Kidney (tissue), 14 donors: Measurements from ENCODE around the gene RNF121. TPM values are rescaled to one million over a fixed set of nuclear protein-coding genes. Genes with fewer than 3 reads are reported as not detected.

Experiments used
- DNase-seq, 5 donors: peaks; one replicate each; pipeline ENCODE4 v3.0.0-alpha.2; 2013 to 2020
- FAIRE-seq: peaks from 2 replicates; lab custom pipeline; 2012; peaks lifted over from hg19 to GRCh38; lab: Jason Lieb, UNC
- H3K27ac ChIP-seq, 2 donors: one replicate each; pipeline ENCODE4 v1.7.0; 2013; ENCODE audit warnings: low read depth in 2 of 2, low read length in 2 of 2, inconsistent platforms in 1 of 2
- H3K27me3 ChIP-seq: one replicate; pipeline ENCODE4 v1.7.1; 2013; ENCODE audit warnings: low read length, inconsistent platforms; ENCODE audit not compliant: control insufficient read depth, insufficient read depth
- H3K36me3 ChIP-seq, 3 donors: one replicate each; pipeline versions ENCODE4 v1.7.0 to v1.7.1; 2013; ENCODE audit warnings: low read length in 3 of 3, control low read depth in 1 of 3, inconsistent platforms in 1 of 3; ENCODE audit not compliant: insufficient read depth in 3 of 3, control insufficient read depth in 2 of 3
- H3K4me1 ChIP-seq, 3 donors: one replicate each; pipeline versions ENCODE4 v1.7.0 to v1.7.1; 2013; ENCODE audit warnings: low read length in 3 of 3, inconsistent platforms in 1 of 3, low read depth in 1 of 3; ENCODE audit not compliant: control insufficient read depth in 2 of 3, insufficient read depth in 2 of 3
- H3K4me3 ChIP-seq, 3 donors: one replicate each; pipeline versions ENCODE4 v1.7.0 to v1.8.1; 2013; ENCODE audit warnings: low read length in 3 of 3, control low read depth in 1 of 3, inconsistent platforms in 1 of 3
- H3K9ac ChIP-seq, 3 donors: one replicate each; pipeline versions ENCODE4 v1.7.0 to v1.7.1; 2013; ENCODE audit warnings: low read length in 3 of 3, control low read depth in 1 of 3, inconsistent platforms in 1 of 3
- H3K9me3 ChIP-seq, 3 donors: one replicate each; pipeline versions ENCODE4 v1.7.0 to v1.7.1; 2013; ENCODE audit warnings: low read length in 3 of 3, control low read depth in 1 of 3, inconsistent platforms in 1 of 3; ENCODE audit not compliant: control insufficient read depth in 2 of 3, insufficient read depth in 1 of 3
- CTCF ChIP-seq: IDR thresholded peaks from 3 replicates; pipeline ENCODE4 v1.5.1; 2012; ENCODE audit warnings: mild to moderate bottlenecking, moderate library complexity, borderline replicate concordance; ENCODE audit not compliant: insufficient read depth; ENCODE audit errors: extremely low read depth
- intact Hi-C: fragments of 100-400 bp; cut with DNase I; formaldehyde crosslinking; loops from one replicate; pipeline ENCODE4 v1.11.1; 2022
- polyA plus RNA-seq: library from polyadenylated mRNA; stranded (reverse); fragments of 350-450 nt; fragmentation: Illumina TruSeq; extraction: RNeasy Lipid Tissue Mini Kit (QIAGEN cat#74804); gene quantifications from one replicate; pipeline ENCODE4 v1.2.3, GENCODE V29; 2014; ENCODE audit warnings: low read depth, low replicate concordance; ENCODE audit not compliant: insufficient read depth
- total RNA-seq: library from RNA; stranded (reverse); fragmentation: NEBNext Ultra II Directional; extraction: Animal tissue kit (Norgen Biotek cat#: 25700); gene quantifications from one replicate; pipeline ENCODE4 v1.2.1, GENCODE V29; 2021
- donor health status: control.
- donor health status: control.
- donor health status: control.
- donor health status: control.
- donor health status: control.
- donor health status: DM: yes; HTN: yes; CAD: no.
- donor health status: Normal renal cell carcinoma (clear cell type).

The RNF121 gene
- total and polyA plus RNA-seq, 2 donors from 2014 or later, result 37.1 to 59.4 TPM

- no peak overlapping the region for H3K4me3 ChIP-seq
- DNase-seq (peak in 3 of 5 donors; percentile 54 to 77 (median 62)), FAIRE-seq (peak; percentile 15)
- peak; percentile 82 for TF ChIP-seq CTCF
- no peak overlapping the region for H3K9ac ChIP-seq
- H3K9me3 ChIP-seq, result no peaks in the 10 kb centered on the region
- no peak overlapping the region for H3K27ac ChIP-seq
- intact Hi-C loops, result no loop called here
- no peaks in the 10 kb centered on the region for H3K4me1 ChIP-seq
- H3K27me3 ChIP-seq, result no peaks in the 10 kb centered on the region
- H3K36me3 ChIP-seq, result peaks cover 0 to 15% (median 2%) of the 10 kb centered on the region in 3 donors
Observed at GRCh38 chr11:71977743-71978418, 49.0 kb downstream of the RNF121 start.

GRCh38 chr11:71979094-71979493 is 50.2 kb downstream of the RNF121 start:
- Histone ChIP-seq H3K27ac (no peak overlapping the region), H3K27me3 (no peaks in the 10 kb centered on the region), H3K36me3 (peaks cover 0 to 25% (median 4%) of the 10 kb centered on the region in 3 donors), H3K9me3 (no peaks in the 10 kb centered on the region), H3K4me3 (no peak overlapping the region), H3K4me1 (no peaks in the 10 kb centered on the region), H3K9ac (no peak overlapping the region)
- no peak for TF ChIP-seq CTCF
- no peak for DNase-seq
- FAIRE-seq, result no peak
- intact Hi-C loops, result no loop called here

- H3K9ac ChIP-seq, result no peak overlapping the region
- H3K9me3 ChIP-seq, result no peaks in the 10 kb centered on the region
- intact Hi-C loops, result no loop called here
- no peaks in the 10 kb centered on the region for H3K27me3 ChIP-seq
- H3K4me3 ChIP-seq, result no peak overlapping the region
- no peaks in the 10 kb centered on the region for H3K4me1 ChIP-seq
- FAIRE-seq (no peak), DNase-seq (no peak)
- H3K27ac ChIP-seq, result no peak overlapping the region
- no peak for TF ChIP-seq CTCF
- H3K36me3 ChIP-seq, result peaks cover 0 to 25% (median 4%) of the 10 kb centered on the region in 3 donors
Observed at GRCh38 chr11:71979602-71980001, 50.8 kb downstream of the RNF121 start.

GRCh38 chr11:71986131-71986530 is 57.3 kb downstream of the RNF121 start:
- Histone ChIP-seq H3K4me1 (no peaks in the 10 kb centered on the region), H3K27me3 (no peaks in the 10 kb centered on the region), H3K9me3 (no peaks in the 10 kb centered on the region), H3K4me3 (no peak overlapping the region), H3K27ac (no peak overlapping the region), H3K9ac (no peak overlapping the region), H3K36me3 (peaks cover 4 to 22% (median 10%) of the 10 kb centered on the region in 3 donors)
- intact Hi-C loops, result no loop called here
- no peak for FAIRE-seq
- no peak for TF ChIP-seq CTCF
- DNase-seq, result no peak
